Transverse colon (tissue), 4 donors: ENCODE data around the gene CDKN2D.
A peak's percentile ranks its signal among the peaks of the same experiment; 100 is the strongest.

Experiments
- CTCF ChIP-seq, 5 experiments: fragments of 200-600 bp in 3 of 5; fragments of 450-650 bp in 2 of 5; sonication (generic) in 3 of 5; IDR thresholded peaks; 1 replicate in 2 of 5; 2 replicates in 3 of 5; pipeline ENCODE4 v1.5.1; 2016 to 2017; ENCODE audit warnings: antibody characterized with exemption in 5 of 5, inconsistent platforms in 3 of 5, mild to moderate bottlenecking in 2 of 5, moderate library complexity in 1 of 5
- EP300 ChIP-seq: sonication (generic); formaldehyde crosslinking; IDR thresholded peaks from one replicate; pipeline ENCODE4 v1.6.1; 2017; ENCODE audit warnings: antibody characterized with exemption, low read depth
- POLR2A ChIP-seq: fragments of 450-650 bp; IDR thresholded peaks from one replicate; pipeline ENCODE4 v1.6.1; 2016; ENCODE audit warnings: antibody characterized with exemption, mild to moderate bottlenecking, moderate library complexity
- POLR2AphosphoS5 ChIP-seq, 3 donors: sonication (generic); formaldehyde crosslinking; IDR thresholded peaks; one replicate each; pipeline ENCODE4 v1.6.1; 2016; ENCODE audit warnings: antibody characterized with exemption in 3 of 3

GRCh38 chr19:10602330-10603083, 33.7 kb upstream of the CDKN2D start:
- TF ChIP-seq POLR2AphosphoS5 (IDR thresholded peaks at IDR 0.05): peak; percentile 48 to 74 (median 57)
- peak; percentile 50 for TF ChIP-seq POLR2A
- no peak for TF ChIP-seq CTCF (IDR thresholded peaks at IDR 0.05)
- no peak for TF ChIP-seq EP300
